Measurements from ENCODE around the gene UGT1A5.
"Not testable (repeated sequence)": the region's sequence is repeated elsewhere in the genome, so short reads cannot be mapped to it uniquely, and the experiment has no call there.

The UGT1A5 gene

GRCh38 chr2:233746475-233747282, 34.0 kb downstream of the UGT1A5 start:
- DNase-seq (ENCODE audit: low read depth) = no peak

GRCh38 chr2:233747283-233747544, 34.5 kb downstream of the UGT1A5 start:
- DNase-seq (ENCODE audit: low read depth) = no peak

- DNase-seq (ENCODE audit: low read depth) = not testable (repeated sequence)
These were observed 38.0 kb downstream of the UGT1A5 start for GRCh38 chr2:233750689-233751088.

DNA sequence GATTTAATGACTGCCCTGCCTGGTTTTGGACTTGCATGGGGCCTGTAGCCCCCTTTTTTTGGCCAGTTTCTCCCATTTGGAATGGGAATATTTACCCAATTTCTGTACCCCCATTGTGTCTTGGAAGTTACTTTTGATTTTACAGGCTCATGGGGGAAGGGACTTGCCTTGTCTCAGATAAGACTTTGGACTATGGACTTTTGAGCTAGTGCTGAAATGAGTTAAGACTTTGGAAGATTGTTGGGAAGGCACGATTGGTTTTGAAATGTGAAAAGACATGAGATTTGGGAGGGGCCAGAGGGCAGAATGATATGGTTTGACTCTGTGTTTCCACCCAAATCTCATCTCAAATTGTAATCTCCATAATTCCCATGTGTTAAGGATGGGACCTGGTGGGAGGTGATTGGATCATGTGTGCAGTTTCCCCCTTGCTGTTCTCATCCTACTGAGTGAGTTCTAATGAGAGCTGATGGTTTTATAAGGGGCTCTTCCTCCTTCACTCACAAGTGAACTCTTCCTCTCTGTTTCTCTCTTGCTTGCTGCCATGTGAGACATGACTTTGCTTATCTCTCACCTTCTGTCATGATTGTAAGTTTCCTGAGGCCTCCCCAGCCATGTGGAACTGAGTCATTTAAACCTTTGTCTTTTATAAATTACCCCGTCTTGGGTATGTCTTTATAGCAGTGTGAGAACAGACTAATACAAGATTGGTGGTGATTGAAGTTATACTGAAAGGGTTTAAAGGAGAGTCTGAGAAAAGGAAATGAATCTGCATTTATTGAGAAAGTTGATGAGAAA, 38.7 kb downstream of the UGT1A5 start:
- DNase-seq (ENCODE audit: low read depth) = not testable (repeated sequence)

- no peak for DNase-seq (ENCODE audit: low read depth)
These were observed 42.3 kb downstream of the UGT1A5 start for GRCh38 chr2:233754872-233755611.

- no peak for DNase-seq (ENCODE audit: low read depth)
These were observed 43.8 kb downstream of the UGT1A5 start for GRCh38 chr2:233756429-233757081.

DNA sequence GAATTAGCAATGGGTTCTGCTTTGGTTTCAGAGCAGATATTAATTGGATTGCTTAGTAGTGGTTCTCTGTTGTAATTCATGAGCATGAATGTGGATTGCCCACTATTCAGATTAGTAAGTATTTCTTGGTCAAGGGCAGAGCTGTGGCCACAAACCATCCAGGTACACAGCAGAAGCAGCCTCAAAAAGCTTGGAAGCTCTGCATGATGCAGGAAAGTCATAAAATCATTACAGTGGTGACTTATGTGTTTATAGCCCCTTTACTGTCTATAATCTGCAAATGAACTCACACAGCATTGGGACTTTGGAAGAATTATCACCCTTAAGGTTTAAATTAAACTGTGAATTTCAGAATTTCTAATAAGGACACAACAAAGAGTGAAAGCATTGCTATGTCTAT, 45.4 kb downstream of the UGT1A5 start:
- no peak for DNase-seq (ENCODE audit: low read depth)

GRCh38 chr2:233758849-233759248, 46.1 kb downstream of the UGT1A5 start:
- no peak for DNase-seq (ENCODE audit: low read depth)

- no peak for DNase-seq (ENCODE audit: low read depth)
These were observed 47.3 kb downstream of the UGT1A5 start, which contains the start of gene UGT1A1 for GRCh38 chr2:233760043-233760442. Gene UGT1A1 (plus strand): TSS chr2:233760270. CDS start chr2:233760288, 18 bp downstream.

- DNase-seq (ENCODE audit: low read depth) = no peak
These were observed 48.5 kb downstream of the UGT1A5 start for GRCh38 chr2:233761040-233761769.

- peak; percentile 65 for DNase-seq (ENCODE audit: low read depth)
These were observed 51.6 kb downstream of the UGT1A5 start for GRCh38 chr2:233764264-233764663.

DNA sequence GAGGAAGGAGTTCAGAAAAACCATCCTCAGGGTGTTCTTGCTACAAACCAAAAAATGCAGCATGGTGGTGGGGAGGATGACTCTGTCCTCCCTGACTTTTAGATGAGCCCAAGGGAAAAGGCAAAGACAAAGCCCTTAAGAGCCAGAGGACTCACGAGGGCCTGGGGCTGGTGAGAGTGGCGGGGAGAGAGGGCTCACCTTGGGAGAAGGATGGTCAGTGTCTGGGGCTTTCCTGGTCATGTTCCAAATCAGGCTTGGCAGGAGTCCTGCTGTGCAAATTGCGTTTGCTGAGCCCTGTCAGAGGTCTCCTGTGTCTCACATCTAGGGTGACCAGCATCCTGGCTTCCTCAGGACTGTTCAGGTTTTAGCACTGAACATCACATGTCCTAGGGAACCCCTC, 52.1 kb downstream of the UGT1A5 start:
- peak; percentile 6 for DNase-seq (ENCODE audit: low read depth)

GRCh38 chr2:233766416-233766815, 53.7 kb downstream of the UGT1A5 start:
- no peak for DNase-seq (ENCODE audit: low read depth)

DNA sequence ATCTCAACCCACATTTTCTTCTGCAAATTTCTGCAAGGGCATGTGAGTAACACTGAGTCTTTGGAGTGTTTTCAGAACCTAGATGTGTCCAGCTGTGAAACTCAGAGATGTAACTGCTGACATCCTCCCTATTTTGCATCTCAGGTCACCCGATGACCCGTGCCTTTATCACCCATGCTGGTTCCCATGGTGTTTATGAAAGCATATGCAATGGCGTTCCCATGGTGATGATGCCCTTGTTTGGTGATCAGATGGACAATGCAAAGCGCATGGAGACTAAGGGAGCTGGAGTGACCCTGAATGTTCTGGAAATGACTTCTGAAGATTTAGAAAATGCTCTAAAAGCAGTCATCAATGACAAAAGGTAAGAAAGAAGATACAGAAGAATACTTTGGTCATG, 55.4 kb downstream of the UGT1A5 start:
- DNase-seq (ENCODE audit: low read depth) = no peak

DNA sequence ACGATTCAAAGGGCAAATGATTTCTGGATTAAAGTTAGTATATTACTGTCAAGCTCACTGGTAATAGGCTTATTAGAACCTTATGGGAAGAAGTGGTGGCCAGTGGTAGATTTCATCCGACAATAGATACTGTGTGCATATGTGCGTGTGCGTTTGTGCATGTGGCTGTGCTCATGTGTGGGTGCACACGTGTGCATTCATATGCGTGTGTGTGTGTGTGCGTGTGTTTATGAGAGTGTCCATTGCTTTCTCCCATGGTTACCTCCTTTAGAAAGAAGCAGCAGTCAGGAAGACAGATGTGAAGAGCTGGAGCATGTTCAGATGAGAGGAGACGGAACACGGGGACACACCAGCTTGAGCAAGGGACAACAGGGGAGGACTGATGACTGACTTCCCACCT, 56.6 kb downstream of the UGT1A5 start:
- no peak for DNase-seq (ENCODE audit: low read depth)

- DNase-seq (ENCODE audit: low read depth) = no peak
These were observed 59.4 kb downstream of the UGT1A5 start for GRCh38 chr2:233772153-233772552.

DNA sequence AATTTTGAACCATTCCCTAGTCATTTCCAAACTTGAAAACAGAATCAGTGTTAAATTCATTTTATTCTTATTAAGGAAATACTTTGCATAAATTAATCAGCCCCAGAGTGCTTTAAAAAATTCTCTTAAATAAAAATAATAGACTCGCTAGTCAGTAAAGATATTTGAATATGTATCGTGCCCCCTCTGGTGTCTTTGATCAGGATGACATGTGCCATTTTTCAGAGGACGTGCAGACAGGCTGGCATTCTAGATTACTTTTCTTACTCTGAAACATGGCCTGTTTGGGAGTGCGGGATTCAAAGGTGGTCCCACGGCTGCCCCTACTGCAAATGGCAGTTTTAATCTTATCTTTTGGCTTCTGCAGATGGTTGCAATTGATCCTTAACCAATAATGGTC, 59.9 kb downstream of the UGT1A5 start:
- DNase-seq (ENCODE audit: low read depth) = no peak

- no peak for DNase-seq (ENCODE audit: low read depth)
These were observed 61.1 kb downstream of the UGT1A5 start for GRCh38 chr2:233773854-233774253.

GRCh38 chr2:233775414-233775813, 62.7 kb downstream of the UGT1A5 start:
- DNase-seq (ENCODE audit: low read depth) = no peak

- DNase-seq (ENCODE audit: low read depth) = no peak
These were observed 65.3 kb downstream of the UGT1A5 start, which contains the start of gene MROH2A for GRCh38 chr2:233778030-233778429. Gene MROH2A (plus strand): TSS chr2:233778330. CDS start chr2:233779359, 1,029 bp downstream.

- DNase-seq (ENCODE audit: low read depth) = no peak
These were observed 67.0 kb downstream of the UGT1A5 start for GRCh38 chr2:233779722-233780121.
